Activated CD4-positive, CD25-positive, alpha-beta regulatory T cell treated with anti-CD3 and anti-CD28 coated beads, Interleukin-2, amount 50 U/mL, for 72 hours (primary cell): ENCODE measurements around the gene FIGNL2.
"Not testable (repeated sequence)": the region's sequence is repeated elsewhere in the genome, so short reads cannot be mapped to it uniquely, and the experiment has no call there.

ENCODE experiments used
- DNase-seq: peaks from one replicate; pipeline ENCODE4 v3.0.0; 2021

Gene FIGNL2

GRCh38 chr12:51848326-51848727, at the start of gene FIGNL2:
TSS of gene FIGNL2 (minus strand) at chr12:51848718. CDS start at chr12:51822413, 26,305 bp downstream.
- no peak for DNase-seq

- DNase-seq, result no peak
Observed at GRCh38 chr12:51897181-51897580, 48.7 kb upstream of the FIGNL2 start.

GRCh38 chr12:51896236-51896635, 47.7 kb upstream of the FIGNL2 start:
- DNase-seq, result no peak

- DNase-seq, result no peak
Observed at GRCh38 chr12:51895378-51896135, 47.0 kb upstream of the FIGNL2 start.

GRCh38 chr12:51893786-51894185, 45.3 kb upstream of the FIGNL2 start:
- DNase-seq, result no peak

- no peak for DNase-seq
Observed at GRCh38 chr12:51891843-51892242, 43.3 kb upstream of the FIGNL2 start.

GRCh38 chr12:51890511-51891171, 42.1 kb upstream of the FIGNL2 start:
- no peak for DNase-seq

- DNase-seq, result no peak
Observed at GRCh38 chr12:51890133-51890464, 41.6 kb upstream of the FIGNL2 start.

- no peak for DNase-seq
Observed at GRCh38 chr12:51889216-51890132, 41.0 kb upstream of the FIGNL2 start.

GRCh38 chr12:51888316-51889215, 40.0 kb upstream of the FIGNL2 start:
- DNase-seq, result no peak

- DNase-seq, result no peak
Observed at GRCh38 chr12:51887476-51888315, 39.2 kb upstream of the FIGNL2 start, which contains the start of gene ANKRD33. TSS of gene ANKRD33 (plus strand) at chr12:51888103. CDS start at chr12:51888187, 84 bp downstream.

- DNase-seq, result no peak
Observed at GRCh38 chr12:51886021-51886710, 37.6 kb upstream of the FIGNL2 start.

- DNase-seq, result not testable (repeated sequence)
Observed at GRCh38 chr12:51885294-51886020, 36.9 kb upstream of the FIGNL2 start.

GRCh38 chr12:51884676-51885229, 36.2 kb upstream of the FIGNL2 start:
- DNase-seq, result no peak

GRCh38 chr12:51883998-51884675, 35.6 kb upstream of the FIGNL2 start:
- no peak for DNase-seq

GRCh38 chr12:51883295-51883694, 34.8 kb upstream of the FIGNL2 start:
- no peak for DNase-seq

- DNase-seq, result no peak
Observed at GRCh38 chr12:51879102-51879501, 30.6 kb upstream of the FIGNL2 start.

GRCh38 chr12:51874486-51874885, 26.0 kb upstream of the FIGNL2 start:
- no peak for DNase-seq

GRCh38 chr12:51874000-51874399, 25.5 kb upstream of the FIGNL2 start:
- no peak for DNase-seq
